SK-MEL-5 (cell line): Measurements from ENCODE around the gene AKT1. TPM values are rescaled to one million over a fixed set of nuclear protein-coding genes. Genes with fewer than 3 reads are reported as not detected.

Experiments
- DNase-seq: peaks from one replicate; pipeline ENCODE4 v3.0.0-alpha.2; 2016; ENCODE audit warnings: low read depth, low spot score
- in situ Hi-C: cut with HindIII; loops from 2 replicates; pipeline ENCODE4 v1.10.0; 2016; ENCODE audit warnings: low sequenced_read_pairs, high pct_unique_total_duplicates, low pct_unique_long_range_greater_than_20kb
- total RNA-seq: library from RNA; depleted of rRNA; stranded (reverse); fragments of >200 nt; shearing (Covaris generic); gene quantifications from 2 replicates; pipeline ENCODE4 v1.2.3, GENCODE V29; 2014

Gene AKT1
- total RNA-seq, 1 experiment from 2014 or later: 119 TPM

DNA sequence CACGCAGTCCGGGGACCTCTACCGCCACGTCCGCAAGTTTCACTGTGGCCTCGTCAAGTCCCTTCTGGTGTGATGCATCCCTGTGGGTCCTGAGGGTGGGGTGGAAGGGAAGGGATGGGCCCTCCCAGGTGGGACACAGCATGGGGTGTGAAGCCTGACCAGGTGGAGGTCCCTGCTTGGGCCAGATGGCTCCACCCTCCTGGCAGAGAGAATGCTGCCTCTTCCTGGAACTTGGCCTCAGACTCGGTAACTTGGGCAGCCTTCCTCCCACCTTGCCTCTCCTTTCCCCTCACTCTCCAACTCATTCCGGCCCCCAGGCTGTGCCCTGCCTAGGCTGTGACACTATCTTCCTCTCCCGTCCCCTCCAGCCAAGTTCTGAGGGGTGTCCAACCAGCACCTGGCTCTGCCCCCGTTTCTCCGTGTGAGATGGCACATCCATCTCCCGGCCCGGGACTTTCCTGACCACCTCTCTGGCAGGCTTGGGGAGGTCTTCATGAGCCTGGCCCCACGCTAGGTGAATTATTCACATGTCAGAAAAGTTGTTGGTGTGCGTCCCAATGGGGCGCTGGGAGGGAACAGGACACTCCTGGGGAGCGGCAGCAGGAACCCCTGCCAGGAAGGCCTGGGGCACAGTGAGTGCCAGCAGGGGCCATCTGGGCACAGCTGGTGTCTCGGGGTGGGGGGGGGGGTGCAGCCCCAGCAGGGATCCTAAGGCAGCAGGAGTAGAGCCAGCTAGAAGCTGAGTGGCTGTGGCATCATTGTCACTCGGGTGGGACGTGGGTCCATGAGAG is 7.0 kb upstream of the AKT1 start:
- no peak for DNase-seq
- in situ Hi-C loops: no loop called here

GRCh38 chr14:104801520-104802393 is 6.2 kb upstream of the AKT1 start:
- DNase-seq: no peak
- in situ Hi-C loops: no loop called here

DNA sequence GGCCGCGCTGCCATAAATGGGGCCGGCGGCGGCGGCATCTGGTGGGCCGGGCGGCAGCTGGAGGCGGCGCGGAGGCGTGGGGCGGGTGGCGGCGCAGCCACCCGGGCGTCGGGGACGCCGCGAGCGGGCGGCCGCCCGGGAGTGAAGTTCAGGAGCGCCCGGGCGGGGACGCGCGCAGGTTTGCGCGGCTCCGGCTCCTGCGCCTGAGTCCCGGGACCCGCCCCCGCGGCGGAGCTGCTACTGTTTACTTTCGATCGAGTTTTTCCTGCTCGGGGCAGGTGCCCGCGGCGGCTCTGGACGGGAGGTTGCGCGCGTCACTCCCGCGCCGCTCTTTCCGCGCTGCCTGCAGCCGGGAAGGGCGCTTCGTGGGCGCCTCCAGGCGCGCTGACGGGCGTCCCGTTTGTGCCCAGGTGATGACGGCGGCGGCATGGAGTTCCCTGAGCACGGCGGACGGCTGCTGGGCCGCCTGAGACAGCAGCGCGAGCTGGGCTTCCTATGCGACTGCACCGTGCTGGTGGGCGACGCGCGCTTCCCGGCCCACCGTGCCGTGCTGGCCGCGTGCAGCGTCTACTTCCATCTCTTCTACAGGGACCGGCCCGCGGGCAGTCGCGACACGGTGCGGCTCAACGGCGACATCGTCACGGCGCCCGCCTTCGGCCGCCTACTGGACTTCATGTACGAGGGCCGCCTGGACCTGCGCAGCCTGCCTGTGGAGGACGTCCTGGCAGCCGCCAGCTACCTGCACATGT is 5.4 kb upstream of the AKT1 start, which contains the start of gene ZBTB42:
TSS of gene ZBTB42 (plus strand) at position 331 of the 749 bp plus-strand sequence. CDS start at position 428, 97 bp downstream.
- in situ Hi-C loops: no loop called here
- DNase-seq: no peak

- peak; percentile 62 for DNase-seq
- in situ Hi-C loops: no loop called here
Measured at GRCh38 chr14:104800015-104800770, 4.6 kb upstream of the AKT1 start.

DNA sequence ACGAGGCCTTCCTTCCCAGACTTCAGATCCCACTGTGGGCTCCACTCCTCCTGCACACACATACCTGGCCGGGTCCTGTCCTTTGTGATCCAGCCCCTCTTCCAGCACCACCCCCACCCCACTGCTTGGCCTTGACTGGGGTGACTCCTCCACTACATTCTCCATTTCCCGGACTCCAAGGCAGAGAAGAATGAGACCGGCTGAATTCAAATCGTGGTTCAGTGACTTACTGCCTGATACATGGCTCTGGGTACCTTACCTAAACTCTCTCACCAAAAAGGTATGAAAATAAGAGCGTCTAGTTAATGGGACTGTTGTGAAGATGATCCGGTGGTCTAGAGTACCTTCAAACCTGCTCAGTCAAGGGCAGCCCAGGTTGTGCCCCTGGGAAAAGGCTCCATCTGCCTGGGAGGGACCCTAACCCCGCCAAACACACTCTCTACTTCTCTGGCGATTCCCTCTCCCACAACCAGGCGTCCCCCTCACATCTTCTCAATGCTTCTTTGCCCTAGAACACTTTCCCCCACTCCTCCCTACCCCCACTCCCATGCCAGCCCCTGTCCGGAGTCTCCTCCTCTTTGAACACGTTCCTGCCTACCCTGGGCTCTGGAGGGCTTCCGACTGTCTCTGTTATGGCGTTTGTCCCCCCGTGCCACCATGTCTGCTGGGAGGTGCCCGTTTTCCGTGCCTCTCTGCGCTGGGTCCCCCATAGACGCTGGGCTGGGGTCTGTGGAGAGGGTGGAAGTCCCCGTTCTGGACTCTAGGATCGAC is 3.9 kb upstream of the AKT1 start:
- in situ Hi-C loops: no loop called here
- DNase-seq: no peak

- DNase-seq: no peak
- in situ Hi-C loops: no loop called here
Measured at GRCh38 chr14:104798300-104799243, 3.0 kb upstream of the AKT1 start.

DNA sequence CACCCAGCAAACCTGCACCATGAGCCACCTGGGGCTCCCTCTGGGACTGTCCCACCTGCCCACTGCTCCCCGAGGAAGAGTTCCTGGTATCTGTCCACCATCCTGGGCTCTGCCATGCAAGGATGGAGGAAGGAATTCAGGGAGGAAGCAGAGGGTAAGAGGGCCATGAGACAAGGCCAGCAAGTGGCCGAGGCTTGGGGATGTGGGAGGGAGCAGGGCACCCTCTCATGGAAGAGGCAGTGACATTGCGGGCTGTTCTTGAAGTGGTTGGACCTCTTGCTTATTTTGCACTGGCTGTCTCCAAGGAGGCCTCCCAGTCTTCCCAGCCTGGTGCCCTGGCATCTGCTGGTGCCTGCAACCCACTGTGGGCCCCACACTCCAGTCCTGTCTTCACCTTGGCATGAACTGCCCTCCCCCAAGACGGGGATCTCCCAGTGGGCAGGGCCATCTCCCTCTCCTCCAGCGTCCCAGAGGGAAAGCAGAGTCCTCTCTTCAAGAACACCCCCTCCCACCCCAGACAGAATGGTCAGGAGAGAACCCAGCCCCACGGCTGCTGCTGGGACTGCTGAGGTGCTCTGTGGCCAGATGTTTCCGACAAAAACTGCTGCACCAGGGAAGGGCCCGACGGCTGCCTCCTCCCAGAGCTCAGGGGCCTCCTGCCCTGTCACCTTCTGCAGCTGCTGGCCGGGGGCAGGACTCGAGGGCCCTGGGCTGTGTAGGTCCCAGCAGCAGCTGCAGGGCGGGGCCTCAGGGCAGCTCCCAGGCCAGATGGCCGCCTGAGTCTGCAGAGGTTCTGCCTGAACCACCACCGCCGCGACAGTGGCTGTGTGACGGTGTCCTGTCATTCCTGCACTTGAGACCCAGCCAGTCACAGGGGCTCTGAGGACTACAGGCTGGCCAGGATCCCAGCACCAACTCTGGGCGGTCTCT is 1.8 kb upstream of the AKT1 start:
- DNase-seq: no peak
- in situ Hi-C loops: no loop called here

DNA sequence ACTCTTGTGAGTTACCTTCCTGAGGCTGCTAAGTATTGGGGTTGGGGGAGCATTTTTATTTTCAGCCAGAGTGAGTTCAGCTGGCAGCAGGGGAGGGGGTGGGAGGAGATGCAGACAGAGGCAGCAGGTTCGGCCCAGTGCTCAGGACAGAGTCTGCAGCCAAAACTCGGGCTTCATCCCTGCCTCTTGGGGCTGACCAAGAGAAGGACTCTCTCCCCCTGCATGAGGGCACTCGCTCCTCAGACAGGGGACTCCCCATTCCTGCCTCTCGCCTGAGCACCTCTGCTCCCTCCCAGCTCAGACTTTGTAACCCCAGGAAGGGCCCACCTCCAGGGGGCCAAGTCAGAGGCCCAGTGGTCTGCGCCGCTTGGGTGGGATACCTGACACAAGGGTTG is 1.1 kb upstream of the AKT1 start:
- in situ Hi-C loops: no loop called here
- no peak for DNase-seq

- in situ Hi-C loops: no loop called here
- DNase-seq: peak; percentile 44
Measured at GRCh38 chr14:104795781-104796686, 486 bp upstream of the AKT1 start.

GRCh38 chr14:104794631-104794992 is 936 bp downstream of the AKT1 start:
- in situ Hi-C loops: no loop called here

DNA sequence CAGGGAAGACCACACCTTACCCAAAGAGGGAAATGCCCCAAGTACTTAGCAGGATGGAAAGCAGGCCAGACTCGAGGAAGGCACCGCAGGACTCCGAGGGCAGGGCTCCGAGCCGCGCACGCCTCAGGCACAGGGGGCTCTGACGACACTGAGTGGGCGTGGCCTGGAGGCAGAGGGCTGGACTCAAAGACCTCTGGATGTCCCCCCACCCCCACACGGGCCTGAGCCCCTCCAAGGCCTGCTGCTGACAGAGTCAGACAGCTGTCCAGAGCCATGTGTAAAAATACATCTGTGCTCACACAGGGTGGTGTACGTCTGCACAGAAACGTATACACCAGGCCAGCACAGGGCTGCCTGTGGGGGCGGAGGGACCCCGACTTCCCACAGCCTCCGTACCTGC is 1.4 kb downstream of the AKT1 start:
- in situ Hi-C loops: no loop called here
- DNase-seq: peak; percentile 75

More at GRCh38 chr14:104794631-104794992, 936 bp downstream of the AKT1 start:
- DNase-seq: no peak

GRCh38 chr14:104793703-104793959 is 1.9 kb downstream of the AKT1 start:
- DNase-seq: no peak
- in situ Hi-C loops: no loop called here

DNA sequence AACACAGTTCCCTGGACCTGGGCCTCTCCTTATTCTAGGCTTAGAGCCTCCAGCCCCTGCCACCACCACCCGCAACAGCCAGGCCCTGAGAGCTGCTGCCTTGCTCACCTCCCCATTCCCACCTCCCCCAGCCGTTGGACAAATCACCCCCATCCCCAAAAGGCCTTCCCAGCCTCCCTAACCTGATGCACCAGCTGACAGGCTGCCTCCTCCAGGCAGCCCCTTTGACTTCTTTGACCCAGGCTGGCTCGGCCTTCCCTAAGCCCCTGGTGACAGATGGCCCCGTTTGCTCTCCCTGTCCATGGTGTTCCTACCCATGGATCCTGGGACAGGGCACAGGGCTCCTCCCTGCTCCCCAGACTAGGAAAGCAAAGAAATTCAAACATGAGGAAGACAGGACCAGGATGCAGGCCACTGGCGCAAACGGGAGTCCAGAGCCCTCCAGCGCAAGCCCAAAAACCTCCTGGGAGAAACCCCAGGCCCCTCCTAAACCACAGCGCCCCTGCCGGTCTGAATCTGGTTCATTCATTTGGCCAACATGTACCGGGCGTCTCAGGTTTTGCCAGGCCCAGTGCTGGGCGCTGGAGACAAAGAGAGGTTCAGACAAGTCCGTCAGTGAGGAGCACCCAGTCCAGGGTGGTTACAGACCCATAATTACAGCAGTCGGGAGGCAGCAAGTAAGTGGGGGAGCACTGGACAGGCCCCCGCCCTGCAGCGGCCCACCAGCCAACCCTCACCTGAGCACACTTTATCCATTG is 2.4 kb downstream of the AKT1 start:
- no peak for DNase-seq
- in situ Hi-C loops: no loop called here
